Measurements from ENCODE around the gene DLK1. TPM values are rescaled to one million over a fixed set of nuclear protein-coding genes. Genes with fewer than 3 reads are reported as not detected.

DLK1 gene
- total and polyA plus RNA-seq, 3 experiments from 2014 or later = not detected

DNA sequence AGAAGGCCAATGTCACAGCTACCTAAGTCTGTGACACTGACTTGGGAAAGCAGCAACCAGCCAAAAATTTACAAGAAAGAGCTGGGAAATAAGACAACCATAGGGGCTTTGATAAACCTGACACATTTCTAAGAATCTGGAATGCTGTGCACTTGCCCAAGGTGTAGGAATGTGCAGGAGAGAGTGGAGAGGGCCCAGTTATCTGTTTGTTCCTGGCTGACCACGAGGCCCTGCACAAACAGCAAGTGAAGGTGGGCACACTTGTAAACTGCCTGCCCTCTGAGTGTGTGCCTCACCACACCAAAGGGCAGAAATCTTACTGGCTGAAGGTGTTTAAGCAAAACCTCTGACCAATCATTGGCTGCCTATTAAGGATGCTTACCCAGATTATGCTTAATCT is 27.3 kb downstream of the DLK1 start:
- Mint-ChIP-seq H3K36me3 (no peaks in the 10 kb centered on the region), H3K4me3 (no peak overlapping the region), H3K4me1 (no peaks in the 10 kb centered on the region), H3K27ac (no peak overlapping the region), H3K27me3 (peaks cover 21 to 40% of the 10 kb centered on the region in 2 donors), H3K9me3 (peaks cover 0 to 3% (median 0%) of the 10 kb centered on the region in 5 donors)
- H3K27me3 ChIP-seq (ENCODE audit: insufficient read depth, low read length, poor library complexity, severe bottlenecking) = peaks cover 4% of the 10 kb centered on the region
- H3K4me3 ChIP-seq (ENCODE audit: low read length) = no peak overlapping the region
- H3K9me3 ChIP-seq (ENCODE audit: low read length) = no peaks in the 10 kb centered on the region
- H3K27ac ChIP-seq (ENCODE audit: low read depth, low read length) = no peak overlapping the region
- DNase-seq = no peak
- H3K4me1 ChIP-seq (ENCODE audit: insufficient read depth, low read length) = no peaks in the 10 kb centered on the region
- CTCF ChIA-PET = no interaction called here
- POLR2A ChIA-PET = no interaction called here
- H3K36me3 ChIP-seq (ENCODE audit: insufficient read depth, low read length) = no peaks in the 10 kb centered on the region

DNA sequence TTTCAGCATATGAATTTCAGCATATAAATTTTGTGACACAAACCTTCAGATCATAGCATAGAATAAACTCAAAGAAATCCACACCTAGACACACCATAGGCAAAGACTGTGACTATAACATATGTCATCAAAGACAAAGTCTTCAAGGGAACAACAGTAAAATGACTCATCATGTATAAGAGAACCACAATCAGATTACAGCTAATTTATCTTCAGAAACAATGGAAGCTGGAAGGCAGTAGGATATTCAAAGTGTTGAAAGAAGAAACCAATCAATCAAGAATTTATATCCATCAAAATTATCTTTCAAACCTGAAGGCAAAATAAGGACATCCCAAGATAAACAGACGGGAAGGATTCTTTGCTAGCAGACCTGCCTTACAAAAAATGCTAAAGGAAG is 29.0 kb downstream of the DLK1 start:
- ChIA-PET POLR2A (no interaction called here), CTCF (no interaction called here)

DNA sequence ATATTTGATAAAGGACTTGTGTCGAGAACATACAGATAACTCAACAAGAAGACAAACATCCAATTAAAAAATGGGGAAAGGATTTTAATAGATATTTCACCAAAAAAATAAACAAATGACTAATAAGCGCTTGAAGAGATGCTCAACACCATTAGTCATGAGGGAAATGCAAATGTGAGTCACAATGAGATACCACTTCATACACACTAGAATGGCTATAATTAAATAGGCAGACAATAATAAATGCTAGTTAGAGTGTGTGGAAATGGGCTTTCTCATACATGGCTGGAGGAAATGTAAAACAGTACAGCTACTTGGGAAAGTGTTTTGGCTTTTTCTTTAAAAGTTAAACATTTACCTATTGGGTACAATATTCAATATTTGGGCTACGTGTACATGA is 34.8 kb downstream of the DLK1 start:
- Histone ChIP-seq H3K36me3 (ENCODE audit: insufficient read depth, low read length) (no peaks in the 10 kb centered on the region), H3K27me3 (ENCODE audit: insufficient read depth, low read length, poor library complexity, severe bottlenecking) (no peaks in the 10 kb centered on the region), H3K4me3 (ENCODE audit: low read length) (no peak overlapping the region), H3K4me1 (ENCODE audit: insufficient read depth, low read length) (no peaks in the 10 kb centered on the region), H3K9me3 (ENCODE audit: low read length) (no peaks in the 10 kb centered on the region), H3K27ac (ENCODE audit: low read depth, low read length) (no peak overlapping the region)
- Mint-ChIP-seq H3K36me3 (no peaks in the 10 kb centered on the region), H3K9me3 (no peaks in the 10 kb centered on the region), H3K4me3 (no peak overlapping the region), H3K27ac (no peak overlapping the region), H3K27me3 (peaks cover 9 to 17% of the 10 kb centered on the region in 2 donors), H3K4me1 (no peaks in the 10 kb centered on the region)
- ChIA-PET POLR2A (no interaction called here), CTCF (no interaction called here)
- no peak for DNase-seq

More for the DNA sequence above, 29.0 kb downstream of the DLK1 start:
- no peak overlapping the region for H3K4me3 Mint-ChIP-seq
- peaks cover 4% of the 10 kb centered on the region for H3K27me3 ChIP-seq (ENCODE audit: insufficient read depth, low read length, poor library complexity, severe bottlenecking)
- no peaks in the 10 kb centered on the region for H3K36me3 Mint-ChIP-seq
- no peak overlapping the region for H3K27ac Mint-ChIP-seq
- H3K4me3 ChIP-seq (ENCODE audit: low read length) = no peak overlapping the region
- no peak for DNase-seq
- no peak overlapping the region for H3K27ac ChIP-seq (ENCODE audit: low read depth, low read length)
- peaks cover 0 to 3% (median 0%) of the 10 kb centered on the region in 5 donors for H3K9me3 Mint-ChIP-seq
- H3K27me3 Mint-ChIP-seq = peaks cover 21 to 34% of the 10 kb centered on the region in 2 donors
- H3K4me1 ChIP-seq (ENCODE audit: insufficient read depth, low read length) = no peaks in the 10 kb centered on the region
- no peaks in the 10 kb centered on the region for H3K36me3 ChIP-seq (ENCODE audit: insufficient read depth, low read length)
- no peaks in the 10 kb centered on the region for H3K4me1 Mint-ChIP-seq
- no peaks in the 10 kb centered on the region for H3K9me3 ChIP-seq (ENCODE audit: low read length)

DNA sequence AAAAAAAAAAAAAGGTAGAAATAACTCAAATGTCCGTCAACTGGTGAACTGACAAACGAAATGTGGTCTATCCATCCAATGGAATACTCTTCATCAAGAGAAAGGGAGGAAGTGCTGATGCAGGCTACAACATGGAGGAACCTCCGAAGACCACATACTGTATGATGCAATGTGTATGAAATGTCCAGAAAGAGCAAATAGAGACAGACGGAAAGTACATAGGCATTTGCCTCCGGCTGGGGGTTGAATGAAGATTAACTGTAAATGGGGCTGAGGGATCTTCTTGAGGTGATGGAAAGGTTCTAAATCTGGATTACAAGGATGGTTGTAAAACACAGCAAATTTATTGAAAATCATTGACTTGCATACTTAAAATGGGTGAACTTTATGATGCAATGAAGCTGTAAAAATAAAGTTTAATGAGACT is 35.4 kb downstream of the DLK1 start:
- H3K27me3 ChIP-seq (ENCODE audit: insufficient read depth, low read length, poor library complexity, severe bottlenecking) = no peaks in the 10 kb centered on the region
- Mint-ChIP-seq H3K27ac (no peak overlapping the region), H3K9me3 (no peaks in the 10 kb centered on the region), H3K36me3 (no peaks in the 10 kb centered on the region), H3K4me1 (no peaks in the 10 kb centered on the region), H3K27me3 (peaks cover 8 to 17% of the 10 kb centered on the region in 2 donors), H3K4me3 (no peak overlapping the region)
- H3K4me3 ChIP-seq (ENCODE audit: low read length) = no peak overlapping the region
- no peaks in the 10 kb centered on the region for H3K4me1 ChIP-seq (ENCODE audit: insufficient read depth, low read length)
- ChIA-PET CTCF (no interaction called here), POLR2A (no interaction called here)
- no peak for DNase-seq
- no peak overlapping the region for H3K27ac ChIP-seq (ENCODE audit: low read depth, low read length)
- no peaks in the 10 kb centered on the region for H3K9me3 ChIP-seq (ENCODE audit: low read length)
- H3K36me3 ChIP-seq (ENCODE audit: insufficient read depth, low read length) = no peaks in the 10 kb centered on the region

DNA sequence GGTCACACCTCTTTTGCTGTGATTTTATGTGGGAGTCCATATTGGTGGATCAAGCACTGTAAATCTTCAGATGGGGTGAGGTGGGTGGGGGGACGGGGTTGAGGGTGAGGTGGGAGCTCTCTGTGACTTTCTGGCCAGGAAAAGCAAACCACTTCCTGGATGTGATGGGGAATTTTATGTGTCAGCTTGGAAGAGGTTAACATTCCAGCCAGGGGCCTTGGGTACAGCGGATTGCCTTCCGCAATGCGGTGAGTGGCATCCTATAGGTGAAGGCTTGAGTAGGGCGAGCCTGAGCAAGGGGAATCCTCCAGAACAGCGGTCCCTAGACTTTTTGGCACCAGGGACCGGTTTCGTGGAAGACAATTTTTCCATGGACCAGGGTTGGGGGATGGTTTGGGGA is 36.2 kb downstream of the DLK1 start:
- no peaks in the 10 kb centered on the region for H3K9me3 Mint-ChIP-seq
- POLR2A ChIA-PET = no interaction called here
- Histone ChIP-seq H3K9me3 (ENCODE audit: low read length) (no peaks in the 10 kb centered on the region), H3K36me3 (ENCODE audit: insufficient read depth, low read length) (no peaks in the 10 kb centered on the region), H3K4me3 (ENCODE audit: low read length) (no peak overlapping the region), H3K4me1 (ENCODE audit: insufficient read depth, low read length) (no peaks in the 10 kb centered on the region), H3K27ac (ENCODE audit: low read depth, low read length) (no peak overlapping the region), H3K27me3 (ENCODE audit: insufficient read depth, low read length, poor library complexity, severe bottlenecking) (no peaks in the 10 kb centered on the region)
- peaks cover 5 to 17% of the 10 kb centered on the region in 2 donors for H3K27me3 Mint-ChIP-seq
- H3K4me3 Mint-ChIP-seq = no peak overlapping the region
- no peaks in the 10 kb centered on the region for H3K4me1 Mint-ChIP-seq
- CTCF ChIA-PET = interaction anchor here (0.7 kb wide), 1 partner anchor 21 kb away, joined by 3 read pairs; no protein-coding TSS in a partner anchor
- H3K27ac Mint-ChIP-seq = peak overlapping the region in 1 of 8 donors; percentile 9
- H3K36me3 Mint-ChIP-seq = no peaks in the 10 kb centered on the region
- DNase-seq = no peak

DNA sequence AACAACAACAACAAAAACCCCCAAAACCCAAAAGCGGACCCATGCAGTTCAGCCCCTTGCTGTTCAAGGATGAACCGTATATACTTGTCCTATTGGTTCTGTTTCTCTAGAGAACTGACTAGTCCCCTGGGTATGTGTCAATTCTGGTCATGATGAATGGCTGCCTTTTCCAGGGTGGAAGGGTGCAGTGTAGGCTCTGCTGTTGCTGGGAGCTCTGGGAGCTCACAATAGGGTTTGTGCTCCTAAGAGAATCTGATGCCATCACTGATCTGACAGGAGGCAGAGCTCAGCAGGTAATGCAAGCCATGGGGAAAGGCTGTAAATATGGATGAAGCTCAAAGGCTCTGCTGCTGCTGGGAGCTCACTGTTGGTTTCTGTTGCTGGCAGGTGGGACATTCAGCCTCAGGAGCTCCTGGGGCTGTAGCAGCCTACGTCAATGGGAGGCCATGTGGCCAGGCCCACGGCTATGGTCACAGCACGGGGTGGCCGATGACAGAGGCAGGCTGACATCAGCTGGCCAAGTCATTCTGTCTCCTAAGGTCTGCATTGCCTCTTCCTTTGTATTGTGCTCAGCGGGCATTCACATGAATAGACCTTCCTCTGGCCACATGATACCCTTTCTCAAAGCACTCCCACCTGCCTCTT is 37.9 kb downstream of the DLK1 start:
- Histone ChIP-seq H3K36me3 (ENCODE audit: insufficient read depth, low read length) (no peaks in the 10 kb centered on the region), H3K27ac (ENCODE audit: low read depth, low read length) (no peak overlapping the region), H3K9me3 (ENCODE audit: low read length) (no peaks in the 10 kb centered on the region), H3K4me3 (ENCODE audit: low read length) (no peak overlapping the region), H3K27me3 (ENCODE audit: insufficient read depth, low read length, poor library complexity, severe bottlenecking) (no peaks in the 10 kb centered on the region), H3K4me1 (ENCODE audit: insufficient read depth, low read length) (no peaks in the 10 kb centered on the region)
- ChIA-PET CTCF (no interaction called here), POLR2A (no interaction called here)
- Mint-ChIP-seq H3K27me3 (peaks cover 5 to 11% of the 10 kb centered on the region in 2 donors), H3K27ac (no peak overlapping the region), H3K4me3 (no peak overlapping the region), H3K36me3 (no peaks in the 10 kb centered on the region), H3K4me1 (no peaks in the 10 kb centered on the region), H3K9me3 (no peaks in the 10 kb centered on the region)
- no peak for DNase-seq

DNA sequence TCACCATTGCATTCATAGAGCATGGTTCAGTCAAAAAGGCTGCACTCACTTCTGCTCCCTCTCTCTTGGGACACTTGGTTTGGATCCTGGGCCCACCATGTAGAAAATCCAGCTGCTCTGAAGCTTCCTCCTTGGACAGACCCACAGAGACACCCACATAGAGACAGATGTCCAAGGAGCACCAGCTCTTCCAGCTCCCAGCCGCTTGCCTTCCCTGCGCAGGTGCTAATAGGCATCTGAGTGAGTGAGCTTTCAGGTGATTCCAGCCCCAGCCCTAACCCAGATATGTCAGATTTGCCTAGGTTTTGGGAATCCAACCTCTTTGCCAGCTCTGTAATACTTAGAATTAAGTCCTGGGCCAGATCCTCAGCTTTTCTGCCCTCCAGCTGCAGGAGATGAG is 38.6 kb downstream of the DLK1 start:
- H3K9me3 ChIP-seq (ENCODE audit: low read length) = no peaks in the 10 kb centered on the region

DNA sequence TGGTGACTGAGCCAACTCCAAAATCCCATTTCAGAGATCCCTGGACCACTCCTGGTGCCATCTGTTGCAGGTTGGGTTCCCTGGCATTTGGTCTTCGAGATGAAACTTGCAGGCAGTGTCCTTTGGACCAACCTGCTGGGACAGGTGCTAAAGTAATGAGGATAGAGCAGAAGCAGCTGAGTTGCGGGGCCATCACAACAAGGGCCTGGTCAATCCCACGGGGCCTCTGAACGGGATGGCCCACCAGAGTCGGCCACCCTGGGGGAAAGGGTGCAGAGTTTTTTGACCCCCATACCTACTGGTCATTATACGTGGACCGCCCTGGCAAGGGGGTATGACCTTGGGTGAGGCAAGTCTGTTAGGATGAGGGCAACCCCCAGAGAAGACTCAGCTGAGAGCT is 39.3 kb downstream of the DLK1 start:
- no peaks in the 10 kb centered on the region for H3K9me3 Mint-ChIP-seq
- H3K36me3 Mint-ChIP-seq = no peaks in the 10 kb centered on the region
- CTCF ChIA-PET = no interaction called here
- POLR2A ChIA-PET = no interaction called here
- no peak overlapping the region for H3K27ac Mint-ChIP-seq
- H3K9me3 ChIP-seq (ENCODE audit: low read length) = no peaks in the 10 kb centered on the region
- no peak overlapping the region for H3K4me3 Mint-ChIP-seq
- H3K4me3 ChIP-seq (ENCODE audit: low read length) = no peak overlapping the region
- H3K4me1 Mint-ChIP-seq = no peaks in the 10 kb centered on the region
- no peak for DNase-seq
- peaks cover 9 to 18% of the 10 kb centered on the region in 2 donors for H3K27me3 Mint-ChIP-seq
- H3K36me3 ChIP-seq (ENCODE audit: insufficient read depth, low read length) = no peaks in the 10 kb centered on the region
- H3K27me3 ChIP-seq (ENCODE audit: insufficient read depth, low read length, poor library complexity, severe bottlenecking) = no peaks in the 10 kb centered on the region
- H3K27ac ChIP-seq (ENCODE audit: low read depth, low read length) = no peak overlapping the region
- H3K4me1 ChIP-seq (ENCODE audit: insufficient read depth, low read length) = no peaks in the 10 kb centered on the region

More for the DNA sequence above, 38.6 kb downstream of the DLK1 start:
- H3K4me1 Mint-ChIP-seq = no peaks in the 10 kb centered on the region
- no peaks in the 10 kb centered on the region for H3K27me3 ChIP-seq (ENCODE audit: insufficient read depth, low read length, poor library complexity, severe bottlenecking)
- no peaks in the 10 kb centered on the region for H3K4me1 ChIP-seq (ENCODE audit: insufficient read depth, low read length)
- H3K27me3 Mint-ChIP-seq = peaks cover 5 to 14% of the 10 kb centered on the region in 2 donors
- ChIA-PET CTCF (no interaction called here), POLR2A (no interaction called here)
- H3K36me3 Mint-ChIP-seq = no peaks in the 10 kb centered on the region
- no peak for DNase-seq
- H3K36me3 ChIP-seq (ENCODE audit: insufficient read depth, low read length) = no peaks in the 10 kb centered on the region
- H3K4me3 Mint-ChIP-seq = no peak overlapping the region
- H3K9me3 Mint-ChIP-seq = no peaks in the 10 kb centered on the region
- H3K4me3 ChIP-seq (ENCODE audit: low read length) = no peak overlapping the region
- H3K27ac Mint-ChIP-seq = no peak overlapping the region
- no peak overlapping the region for H3K27ac ChIP-seq (ENCODE audit: low read depth, low read length)
